Sigmoid colon (tissue), 7 donors: ENCODE data around the gene DNAJC6. TPM values are rescaled to one million over a fixed set of nuclear protein-coding genes. Genes with fewer than 3 reads are reported as not detected.
A peak's percentile ranks its signal among the peaks of the same experiment; 100 is the strongest.

Experiments
- DNase-seq: peaks from one replicate; pipeline ENCODE4 v3.0.0-alpha.2; 2019
- H3K27ac ChIP-seq, 4 donors: fragments of 200-600 bp; sonication (generic); one replicate each; pipeline ENCODE4 v1.5.1; 2016 to 2019; ENCODE audit warnings: mild to moderate bottlenecking in 1 of 4
- H3K27me3 ChIP-seq, 3 donors: fragments of 200-600 bp; sonication (generic); one replicate each; pipeline ENCODE4 v1.5.1; 2019; ENCODE audit warnings: mild to moderate bottlenecking in 1 of 3
- H3K36me3 ChIP-seq, 4 donors: fragments of 200-600 bp; sonication (generic); one replicate each; pipeline ENCODE4 v1.5.1; 2016 to 2019
- H3K4me1 ChIP-seq, 4 donors: fragments of 200-600 bp; sonication (generic); one replicate each; pipeline ENCODE4 v1.5.1; 2017 to 2019
- H3K4me3 ChIP-seq, 4 donors: fragments of 200-600 bp; sonication (generic); one replicate each; pipeline ENCODE4 v1.5.1; 2017 to 2019; ENCODE audit warnings: mild to moderate bottlenecking in 2 of 4, moderate library complexity in 1 of 4
- H3K9me3 ChIP-seq, 4 donors: fragments of 200-600 bp in 3 of 4; sonication (generic) in 3 of 4; one replicate each; pipeline versions ENCODE4 v1.5.1 to v1.6.1; 2013 to 2019
- EP300 ChIP-seq, 4 donors: sonication (generic); formaldehyde crosslinking; IDR thresholded peaks; one replicate each; pipeline ENCODE4 v1.6.1; 2017; ENCODE audit warnings: antibody characterized with exemption in 4 of 4
- POLR2A ChIP-seq, 2 donors: fragments of 450-650 bp; IDR thresholded peaks; one replicate each; pipeline ENCODE4 v1.6.1; 2016; ENCODE audit warnings: antibody characterized with exemption in 2 of 2, mild to moderate bottlenecking in 2 of 2, moderate library complexity in 2 of 2
- POLR2AphosphoS5 ChIP-seq, 4 donors: sonication (generic); formaldehyde crosslinking; IDR thresholded peaks; one replicate each; pipeline ENCODE4 v1.6.1; 2017; ENCODE audit warnings: antibody characterized with exemption in 4 of 4
- WGBS, 2 donors: extraction: QIAGEN DNeasy Blood & Tissue Kit; methylation state at CpG; one replicate each; pipeline ENCODE4 v1.1.7; 2013; 5-methylcytosine and 5-hydroxymethylcytosine counted together
- intact Hi-C: fragments of 100-400 bp; cut with DNase I; formaldehyde crosslinking; loops from one replicate; pipeline ENCODE4 v1.15.1; 2023
- polyA plus RNA-seq, 3 donors: library from polyadenylated mRNA; stranded (reverse); fragments of 200-250 nt; gene quantifications; one replicate each; pipeline ENCODE4 v1.2.3, GENCODE V29; 2013
- total RNA-seq, 4 donors: library from RNA; depleted of rRNA; stranded (reverse); fragments of >200 nt; gene quantifications; one replicate each; pipeline ENCODE4 v1.1.0, GENCODE V29; 2016
- TF ChIP-seq, protein P1 (sequence below), 4 experiments: fragments of 450-650 bp in 3 of 4; fragments of 200-600 bp in 1 of 4; IDR thresholded peaks; one replicate each; pipeline ENCODE4 v1.5.1; 2016 to 2019; ENCODE audit warnings: antibody characterized with exemption in 4 of 4, mild to moderate bottlenecking in 3 of 4, moderate library complexity in 2 of 4
- donor health status: healthy with polysubstance abuse.
- donor health status: Bipolar disorder and iron deficiency.
- donor health status: healthy.

Gene DNAJC6
- total and polyA plus RNA-seq, 7 donors, result 0.23 to 7.1 (median 3.9) TPM

DNA sequence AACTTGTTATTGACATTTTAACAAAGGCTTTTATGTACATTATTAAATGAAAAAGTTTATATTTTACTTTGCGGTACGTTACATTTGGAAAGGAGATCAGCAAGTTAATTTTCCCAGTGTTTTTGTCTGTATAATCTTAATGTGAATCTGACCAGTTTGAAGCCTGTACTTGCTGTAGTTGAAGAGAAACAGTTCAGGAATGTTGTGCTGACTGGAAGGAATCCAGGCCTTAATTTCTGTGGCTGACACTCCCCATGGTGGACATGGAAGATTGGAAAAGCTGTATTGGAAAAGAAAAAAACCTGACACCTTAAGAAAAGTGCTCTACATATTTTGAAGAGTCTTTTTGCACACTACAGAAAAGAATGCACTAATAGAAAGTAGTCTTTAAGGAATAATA lies 126.6 kb downstream of the DNAJC6 start:
- no peaks in the 10 kb centered on the region for H3K9me3 ChIP-seq
- intact Hi-C loops, result no loop called here
- no peak overlapping the region for H3K4me3 ChIP-seq
- H3K4me1 ChIP-seq, result peaks cover 0 to 11% (median 4%) of the 10 kb centered on the region in 4 donors
- H3K36me3 ChIP-seq, result peaks cover 0 to 23% (median 6%) of the 10 kb centered on the region in 4 donors
- no peaks in the 10 kb centered on the region for H3K27me3 ChIP-seq
- WGBS, 2 donors, result 80 to 90% methylated on average over 2 of the region's 2 CpGs
- no peak for DNase-seq
- H3K27ac ChIP-seq, result no peak overlapping the region
- no peak for TF ChIP-seq EP300 (IDR thresholded peaks at IDR 0.05)
- TF ChIP-seq, protein P1, sequence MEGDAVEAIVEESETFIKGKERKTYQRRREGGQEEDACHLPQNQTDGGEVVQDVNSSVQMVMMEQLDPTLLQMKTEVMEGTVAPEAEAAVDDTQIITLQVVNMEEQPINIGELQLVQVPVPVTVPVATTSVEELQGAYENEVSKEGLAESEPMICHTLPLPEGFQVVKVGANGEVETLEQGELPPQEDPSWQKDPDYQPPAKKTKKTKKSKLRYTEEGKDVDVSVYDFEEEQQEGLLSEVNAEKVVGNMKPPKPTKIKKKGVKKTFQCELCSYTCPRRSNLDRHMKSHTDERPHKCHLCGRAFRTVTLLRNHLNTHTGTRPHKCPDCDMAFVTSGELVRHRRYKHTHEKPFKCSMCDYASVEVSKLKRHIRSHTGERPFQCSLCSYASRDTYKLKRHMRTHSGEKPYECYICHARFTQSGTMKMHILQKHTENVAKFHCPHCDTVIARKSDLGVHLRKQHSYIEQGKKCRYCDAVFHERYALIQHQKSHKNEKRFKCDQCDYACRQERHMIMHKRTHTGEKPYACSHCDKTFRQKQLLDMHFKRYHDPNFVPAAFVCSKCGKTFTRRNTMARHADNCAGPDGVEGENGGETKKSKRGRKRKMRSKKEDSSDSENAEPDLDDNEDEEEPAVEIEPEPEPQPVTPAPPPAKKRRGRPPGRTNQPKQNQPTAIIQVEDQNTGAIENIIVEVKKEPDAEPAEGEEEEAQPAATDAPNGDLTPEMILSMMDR (IDR thresholded peaks at IDR 0.05), result no peak
- TF ChIP-seq POLR2A (IDR thresholded peaks at IDR 0.05), result no peak
- no peak for TF ChIP-seq POLR2AphosphoS5 (IDR thresholded peaks at IDR 0.05)

DNA sequence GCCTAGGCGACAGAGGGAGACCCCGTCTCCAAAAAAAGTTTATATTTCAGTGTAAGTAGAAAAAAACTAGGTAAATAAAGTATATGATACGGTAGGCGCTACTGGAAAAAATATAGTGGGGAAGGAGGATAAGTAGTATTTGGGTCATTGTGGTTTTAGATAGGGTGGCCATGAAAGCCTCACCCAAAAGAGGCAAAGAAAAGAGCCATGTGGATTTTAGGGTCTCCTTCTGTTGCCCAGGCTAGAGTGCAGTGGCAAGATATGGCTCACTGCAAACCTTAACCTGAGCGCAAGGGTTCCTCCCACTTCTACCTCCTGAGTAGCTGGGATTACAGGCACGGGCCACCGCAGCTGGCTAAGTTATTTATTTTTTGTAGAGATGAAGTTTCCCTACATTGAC lies 128.3 kb downstream of the DNAJC6 start:
- DNase-seq, result no peak
- Histone ChIP-seq H3K4me1 (peaks cover 0 to 11% (median 4%) of the 10 kb centered on the region in 4 donors), H3K27ac (no peak overlapping the region), H3K27me3 (no peaks in the 10 kb centered on the region), H3K9me3 (no peaks in the 10 kb centered on the region), H3K36me3 (peaks cover 0 to 10% (median under 1%) of the 10 kb centered on the region in 4 donors), H3K4me3 (no peak overlapping the region)
- intact Hi-C loops, result no loop called here
- peak in 1 of 4 donors; percentile 6 for TF ChIP-seq POLR2AphosphoS5 (IDR thresholded peaks at IDR 0.05)
- TF ChIP-seq EP300 (IDR thresholded peaks at IDR 0.05), result no peak
- 97% methylated on average over 7 of the region's 7 CpGs for WGBS, 2 donors

DNA sequence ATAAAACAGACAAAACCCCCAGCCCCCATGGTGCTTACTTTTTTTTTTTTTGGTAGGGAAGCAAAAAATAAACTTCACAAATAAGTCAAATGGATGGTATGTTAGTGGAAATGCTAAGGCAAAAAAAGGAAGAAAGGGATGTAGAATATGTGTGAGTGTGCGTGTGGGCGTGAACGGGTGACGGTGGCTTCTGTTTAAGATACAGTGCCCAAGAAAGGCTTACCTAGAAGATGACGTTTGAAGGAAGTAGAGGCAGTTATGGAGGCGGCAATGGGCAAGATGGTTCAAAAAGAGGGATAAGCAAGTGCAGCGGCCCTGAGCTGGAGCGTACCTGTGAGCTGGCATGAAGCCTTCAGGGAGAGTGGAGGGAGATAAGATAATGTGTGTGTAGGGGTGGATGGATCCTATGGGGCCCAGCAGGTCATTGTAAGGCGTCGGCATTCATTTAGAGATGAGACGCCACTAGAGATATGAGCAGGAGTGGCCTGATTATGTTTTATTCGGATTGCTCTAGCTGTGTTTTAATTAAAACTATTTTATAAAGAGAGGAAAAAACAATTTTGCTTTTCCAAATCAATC lies 131.1 kb downstream of the DNAJC6 start:
- no peaks in the 10 kb centered on the region for H3K27me3 ChIP-seq
- peaks cover 0 to 11% (median 4%) of the 10 kb centered on the region in 4 donors for H3K4me1 ChIP-seq
- no peak for TF ChIP-seq EP300 (IDR thresholded peaks at IDR 0.05)
- TF ChIP-seq, protein P1 (IDR thresholded peaks at IDR 0.05), result no peak
- H3K4me3 ChIP-seq, result no peak overlapping the region
- 82 to 91% methylated on average over 12 of the region's 12 CpGs for WGBS, 2 donors
- intact Hi-C loops, result no loop called here
- H3K36me3 ChIP-seq, result no peaks in the 10 kb centered on the region
- no peak for DNase-seq
- H3K27ac ChIP-seq, result no peak overlapping the region
- no peaks in the 10 kb centered on the region for H3K9me3 ChIP-seq

DNA sequence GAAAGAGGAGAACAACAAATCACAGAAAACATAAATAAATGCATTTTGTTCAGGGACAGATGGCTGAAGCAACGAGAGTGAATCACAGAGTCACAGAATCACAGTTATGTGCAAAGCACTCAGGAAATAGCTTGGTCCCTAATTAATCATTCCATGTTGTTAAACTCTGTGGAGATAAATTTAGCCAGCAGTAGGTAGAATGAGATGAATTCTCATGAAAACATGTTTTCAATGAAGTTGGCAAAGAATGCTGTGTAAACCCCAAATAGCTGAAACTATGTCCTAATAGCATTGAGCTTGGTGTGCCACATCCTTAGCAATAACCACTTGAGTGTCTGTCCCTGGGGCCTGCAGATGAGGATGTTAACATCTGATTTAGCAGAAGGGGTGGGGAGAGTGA lies 131.6 kb downstream of the DNAJC6 start:
- Histone ChIP-seq H3K27ac (no peak overlapping the region), H3K27me3 (no peaks in the 10 kb centered on the region), H3K36me3 (no peaks in the 10 kb centered on the region), H3K4me1 (peaks cover 0 to 6% (median 1%) of the 10 kb centered on the region in 4 donors), H3K9me3 (no peaks in the 10 kb centered on the region), H3K4me3 (no peak overlapping the region)
- intact Hi-C loops, result no loop called here
- WGBS, 2 donors, result 66 to 87% methylated on average over 1 of the region's 1 CpG
- no peak for DNase-seq
- no peak for TF ChIP-seq POLR2AphosphoS5 (IDR thresholded peaks at IDR 0.05)
- no peak for TF ChIP-seq POLR2A (IDR thresholded peaks at IDR 0.05)
- TF ChIP-seq, protein P1 (IDR thresholded peaks at IDR 0.05), result no peak
- TF ChIP-seq EP300 (IDR thresholded peaks at IDR 0.05), result no peak

DNA sequence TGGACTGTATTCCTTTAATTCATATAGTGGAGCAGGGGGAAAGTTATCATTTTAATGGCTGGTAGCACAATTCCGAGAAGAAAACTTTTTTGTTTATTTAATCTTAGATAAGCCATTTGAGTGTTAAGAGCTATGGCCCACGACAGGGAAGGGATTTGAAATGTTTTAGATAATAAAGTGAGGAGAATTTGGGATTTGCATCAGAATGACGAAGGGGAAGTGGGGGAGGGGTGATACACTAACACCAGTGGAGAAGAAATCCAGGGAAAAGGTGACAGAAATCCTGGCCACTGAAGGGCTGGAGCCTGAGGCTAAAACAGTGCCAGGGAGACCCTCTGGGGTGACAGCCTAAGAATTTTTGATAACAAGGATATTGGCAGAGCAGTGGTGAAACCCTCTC lies 132.1 kb downstream of the DNAJC6 start:
- Histone ChIP-seq H3K36me3 (no peaks in the 10 kb centered on the region), H3K4me3 (no peak overlapping the region), H3K4me1 (peaks cover 0 to under 1% (median 0%) of the 10 kb centered on the region in 4 donors), H3K9me3 (no peaks in the 10 kb centered on the region), H3K27me3 (no peaks in the 10 kb centered on the region), H3K27ac (no peak overlapping the region)
- WGBS, 2 donors, result 62 to 66% methylated on average over 3 of the region's 3 CpGs
- TF ChIP-seq EP300 (IDR thresholded peaks at IDR 0.05) (no peak), POLR2AphosphoS5 (IDR thresholded peaks at IDR 0.05) (no peak), POLR2A (IDR thresholded peaks at IDR 0.05) (no peak)
- TF ChIP-seq, protein P1 (IDR thresholded peaks at IDR 0.05), result no peak
- intact Hi-C loops, result no loop called here
- DNase-seq, result no peak
